NT2/D1 (cell line): ENCODE results near the gene BRD1.

Experiments
- SUZ12 ChIP-seq: IDR thresholded peaks from 2 replicates; pipeline ENCODE4 v1.6.1; 2011; ENCODE audit not compliant: insufficient read length, insufficient read depth; ENCODE audit errors: extremely low read depth
- YY1 ChIP-seq: IDR thresholded peaks from 2 replicates; pipeline ENCODE4 v1.6.1; 2011; ENCODE audit not compliant: insufficient read length, insufficient read depth
- ZNF274 ChIP-seq: IDR thresholded peaks from 2 replicates; pipeline ENCODE4 v1.6.1; 2011; ENCODE audit warnings: mild to moderate bottlenecking, low read depth, low read length

DNA sequence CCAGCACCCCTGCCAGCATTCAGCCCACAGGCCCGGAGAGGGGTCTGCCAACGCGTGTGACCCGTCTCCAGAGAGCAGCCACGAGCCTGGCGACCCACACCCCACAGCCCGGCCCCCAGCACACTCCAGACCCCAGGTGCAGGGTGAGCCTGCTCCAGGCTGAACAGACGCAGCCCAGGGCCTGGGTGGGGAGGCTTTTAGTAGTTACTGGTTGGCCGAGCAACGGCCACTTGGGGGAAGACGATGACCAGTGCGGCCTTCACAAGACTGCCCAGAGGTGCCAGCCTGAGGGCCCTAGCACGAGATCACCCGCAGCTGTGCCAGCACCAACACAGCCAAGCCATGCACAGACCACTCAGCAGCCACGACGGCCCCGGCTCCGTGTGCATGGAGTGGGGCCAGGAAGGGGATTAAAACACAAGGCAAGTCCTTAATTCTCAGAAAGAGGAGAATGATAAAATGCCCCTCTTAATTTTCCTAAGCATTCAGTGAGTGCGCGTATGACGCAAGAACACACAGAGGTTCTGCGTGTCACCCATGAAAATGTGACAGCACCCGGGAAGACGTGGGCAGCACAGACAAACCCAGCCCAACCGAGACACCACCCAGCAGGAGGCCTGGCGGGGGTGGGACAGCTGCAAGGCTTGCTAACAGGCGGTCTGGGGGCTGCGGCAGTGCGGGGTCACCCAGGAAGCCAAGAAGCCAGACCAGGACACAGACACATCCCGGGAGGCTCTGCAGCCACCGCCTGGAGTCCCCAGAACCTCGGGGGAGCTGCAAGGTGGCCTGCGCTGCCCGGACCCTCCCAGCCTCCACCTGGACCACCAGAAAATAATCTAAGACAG, 47.6 kb downstream of the BRD1 start:
- TF ChIP-seq ZNF274, result no peak
- TF ChIP-seq SUZ12, result no peak
- TF ChIP-seq YY1, result no peak
